ENCODE results near the gene L3MBTL4. TPM values are rescaled to one million over a fixed set of nuclear protein-coding genes. Genes with fewer than 3 reads are reported as not detected.

The L3MBTL4 gene
- total RNA-seq, 1 experiment from 2014 or later, result not detected

DNA sequence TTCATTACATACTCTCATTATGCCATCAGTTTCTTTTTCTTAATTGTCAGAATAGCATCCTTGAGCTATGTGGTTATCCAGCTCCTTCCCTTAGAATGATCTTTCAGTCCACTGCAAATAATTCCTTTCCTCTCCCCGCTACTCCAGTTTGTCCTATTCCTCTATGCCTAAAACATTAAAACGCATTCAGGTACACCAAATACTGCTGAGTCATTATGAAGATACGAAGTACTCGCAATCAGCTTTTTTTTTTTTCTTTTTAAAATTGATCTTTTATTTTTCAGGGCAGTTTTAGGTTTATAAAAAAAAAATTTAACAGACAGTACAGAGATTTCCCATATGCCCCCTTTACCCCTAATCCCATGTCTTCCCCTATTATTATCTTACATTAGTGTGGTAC lies 354.6 kb downstream of the L3MBTL4 start:
- intact Hi-C loops (cut with micrococcal nuclease; ENCODE audit: unreplicated experiment), result no loop called here
- H3K27me3 ChIP-seq (replicated peaks; ENCODE audit: insufficient read depth, low read depth, low read length, poor library complexity), result no peaks in the 10 kb centered on the region
- H3K9me3 ChIP-seq (ENCODE audit: low read depth, low read length, poor library complexity, severe bottlenecking), result peaks cover 45% of the 10 kb centered on the region
- BruUV-seq (replicated peaks), result no TSS peak
- no peak for DNase-seq (ENCODE audit: low spot score)
- no peak for TF ChIP-seq CTCF (conservative IDR thresholded peaks at IDR 0.05; ENCODE audit: low read depth, low read length)
- TF ChIP-seq EZH2 (IDR thresholded peaks at IDR 0.05; ENCODE audit: borderline replicate concordance, low read depth, low read length, poor library complexity, severe bottlenecking), result no peak
- no peaks in the 10 kb centered on the region for H3K4me1 ChIP-seq (ENCODE audit: insufficient read depth, low read length, poor library complexity, severe bottlenecking)
- H3K27ac ChIP-seq (ENCODE audit: low read depth, low read length, poor library complexity, severe bottlenecking), result no peak overlapping the region
- H3K36me3 ChIP-seq (ENCODE audit: insufficient read depth, low read length, poor library complexity, severe bottlenecking), result no peaks in the 10 kb centered on the region
- H3K4me3 ChIP-seq (ENCODE audit: low read depth, low read length, poor library complexity, severe bottlenecking), result no peak overlapping the region
- CTCF ChIA-PET, result no interaction called here
- POLR2A ChIA-PET (ENCODE audit: low non-redundant PET), result no interaction called here

DNA sequence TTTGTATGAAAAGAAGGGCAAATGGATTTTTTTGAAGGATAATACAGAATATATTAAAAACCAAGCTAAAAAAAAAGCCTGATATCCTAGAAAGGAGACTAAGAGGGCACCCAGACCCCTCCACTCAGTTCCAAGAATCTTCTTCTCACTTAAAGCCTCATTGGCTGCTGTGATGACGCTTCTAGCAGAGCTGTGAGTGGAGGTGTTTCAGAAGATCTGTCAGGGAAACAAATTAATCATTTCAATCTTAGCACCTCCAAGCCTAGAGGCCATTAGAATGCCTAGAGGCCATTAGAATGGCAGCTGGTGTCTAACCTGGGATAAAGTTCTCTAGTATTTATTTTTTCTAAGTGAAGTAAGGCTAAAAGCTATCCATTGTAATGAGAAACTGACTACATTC lies 355.2 kb downstream of the L3MBTL4 start:
- POLR2A ChIA-PET (ENCODE audit: low non-redundant PET), result no interaction called here
- BruUV-seq (replicated peaks), result no TSS peak

GRCh38 chr18:6058941-6059340 lies 355.8 kb downstream of the L3MBTL4 start:
- Histone ChIP-seq H3K27me3 (replicated peaks; ENCODE audit: insufficient read depth, low read depth, low read length, poor library complexity) (no peaks in the 10 kb centered on the region), H3K27ac (ENCODE audit: low read depth, low read length, poor library complexity, severe bottlenecking) (no peak overlapping the region), H3K4me1 (ENCODE audit: insufficient read depth, low read length, poor library complexity, severe bottlenecking) (no peaks in the 10 kb centered on the region), H3K9me3 (ENCODE audit: low read depth, low read length, poor library complexity, severe bottlenecking) (peaks cover 38% of the 10 kb centered on the region), H3K4me3 (ENCODE audit: low read depth, low read length, poor library complexity, severe bottlenecking) (no peak overlapping the region), H3K36me3 (ENCODE audit: insufficient read depth, low read length, poor library complexity, severe bottlenecking) (no peaks in the 10 kb centered on the region)
- DNase-seq (ENCODE audit: low spot score), result no peak
- no peak for TF ChIP-seq EZH2 (IDR thresholded peaks at IDR 0.05; ENCODE audit: borderline replicate concordance, low read depth, low read length, poor library complexity, severe bottlenecking)
- TF ChIP-seq CTCF (conservative IDR thresholded peaks at IDR 0.05; ENCODE audit: low read depth, low read length), result no peak
- ChIA-PET POLR2A (ENCODE audit: low non-redundant PET) (no interaction called here), CTCF (no interaction called here)
- intact Hi-C loops (cut with micrococcal nuclease; ENCODE audit: unreplicated experiment), result no loop called here
- BruUV-seq (replicated peaks), result no TSS peak

More for the DNA sequence above, 355.2 kb downstream of the L3MBTL4 start:
- no peak for DNase-seq (ENCODE audit: low spot score)
- intact Hi-C loops (cut with micrococcal nuclease; ENCODE audit: unreplicated experiment), result no loop called here
- Histone ChIP-seq H3K27me3 (replicated peaks; ENCODE audit: insufficient read depth, low read depth, low read length, poor library complexity) (no peaks in the 10 kb centered on the region), H3K4me3 (ENCODE audit: low read depth, low read length, poor library complexity, severe bottlenecking) (no peak overlapping the region), H3K27ac (ENCODE audit: low read depth, low read length, poor library complexity, severe bottlenecking) (no peak overlapping the region), H3K9me3 (ENCODE audit: low read depth, low read length, poor library complexity, severe bottlenecking) (peaks cover 42% of the 10 kb centered on the region), H3K4me1 (ENCODE audit: insufficient read depth, low read length, poor library complexity, severe bottlenecking) (no peaks in the 10 kb centered on the region), H3K36me3 (ENCODE audit: insufficient read depth, low read length, poor library complexity, severe bottlenecking) (no peaks in the 10 kb centered on the region)
- CTCF ChIA-PET, result no interaction called here
- TF ChIP-seq CTCF (conservative IDR thresholded peaks at IDR 0.05; ENCODE audit: low read depth, low read length) (no peak), EZH2 (IDR thresholded peaks at IDR 0.05; ENCODE audit: borderline replicate concordance, low read depth, low read length, poor library complexity, severe bottlenecking) (no peak)
